ENCODE data around the gene SBF2.

SBF2 gene

GRCh38 chr11:9806946-9807687 is 486.9 kb downstream of the SBF2 start:
- DNase-seq (ENCODE audit: low spot score), result no peak

- DNase-seq (ENCODE audit: low spot score), result no peak
Measured at GRCh38 chr11:9804419-9804902, 489.6 kb downstream of the SBF2 start.

DNA sequence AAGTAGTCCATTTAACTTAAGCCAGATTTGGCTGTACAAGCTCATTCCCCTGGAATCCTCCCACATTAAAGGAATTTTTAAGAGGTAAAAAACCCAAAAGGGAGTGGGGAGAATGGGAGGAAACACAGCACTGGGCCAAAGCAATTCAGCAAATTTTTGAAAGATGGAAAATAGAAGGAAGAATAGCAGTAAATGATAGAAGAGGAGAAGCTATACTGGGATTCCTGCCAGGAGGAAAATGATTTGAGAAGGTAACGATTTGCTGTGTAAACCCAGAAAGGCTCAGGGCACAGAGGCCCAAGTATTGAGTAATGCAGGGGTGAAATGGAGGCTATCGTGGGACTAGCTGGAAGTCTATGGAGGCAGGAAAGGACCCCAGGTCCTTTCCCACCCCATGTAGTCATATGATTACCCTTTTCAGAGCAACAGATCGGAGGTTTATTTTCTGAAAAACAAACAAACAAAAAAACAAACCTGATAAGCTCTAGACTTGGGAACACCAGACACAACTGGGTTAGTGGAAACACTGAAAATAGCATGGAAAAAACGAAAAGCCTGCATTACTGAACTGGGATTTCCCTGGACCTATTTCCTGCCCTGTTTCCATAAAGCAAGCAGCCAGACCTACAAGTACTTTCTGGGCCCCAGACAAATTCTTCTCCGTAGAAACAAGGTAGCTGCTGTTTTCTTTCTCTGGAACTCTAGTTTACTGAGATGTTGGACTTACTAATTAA is 490.2 kb downstream of the SBF2 start:
- DNase-seq (ENCODE audit: low spot score), result no peak

DNA sequence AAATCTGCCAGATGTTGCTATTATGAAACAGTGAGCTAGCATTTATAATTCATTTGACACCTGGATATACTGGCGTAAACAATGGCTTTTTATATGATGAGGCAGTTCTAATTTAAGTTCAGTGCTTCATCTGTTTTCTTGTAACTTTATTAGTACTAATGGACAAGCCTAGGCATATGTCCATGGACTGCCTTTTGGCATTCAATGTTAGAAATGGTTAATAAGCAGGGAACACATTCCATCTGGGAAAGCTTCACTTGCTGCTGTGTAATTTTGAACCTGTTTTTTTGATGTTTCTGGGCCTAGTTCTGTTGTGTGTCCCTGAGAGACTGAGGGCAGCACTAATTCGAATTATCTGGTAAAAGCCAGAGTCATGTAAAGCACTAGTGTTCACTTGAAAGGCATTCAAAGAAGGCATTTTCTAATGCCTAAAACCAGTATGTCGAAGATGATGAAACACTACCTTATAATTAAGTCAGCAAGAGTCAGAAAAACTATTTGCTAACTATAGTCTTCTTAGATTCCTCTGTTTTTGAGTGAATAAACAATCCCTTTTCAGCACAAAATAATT is 491.6 kb downstream of the SBF2 start:
- DNase-seq (ENCODE audit: low spot score), result peak; percentile 45

DNA sequence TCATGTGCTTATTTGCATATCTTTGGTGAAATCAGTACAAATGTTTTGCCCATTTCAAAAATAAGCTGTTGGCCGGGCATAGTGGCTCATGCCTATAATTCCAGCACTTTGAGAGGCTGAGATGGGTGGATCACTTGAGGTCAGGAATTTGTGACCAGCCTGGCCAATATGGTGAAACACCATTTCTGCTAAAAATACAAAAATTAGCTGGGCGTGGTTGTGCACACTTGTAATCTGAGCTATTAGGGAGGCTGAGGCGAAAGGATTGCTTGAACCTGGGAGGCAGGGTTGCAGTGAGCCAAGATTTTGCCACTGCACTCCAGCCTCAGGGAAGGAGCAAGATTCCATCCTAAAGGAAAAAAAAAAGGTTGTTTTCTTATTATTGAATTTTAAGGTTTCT is 494.1 kb downstream of the SBF2 start:
- DNase-seq (ENCODE audit: low spot score), result no peak

DNA sequence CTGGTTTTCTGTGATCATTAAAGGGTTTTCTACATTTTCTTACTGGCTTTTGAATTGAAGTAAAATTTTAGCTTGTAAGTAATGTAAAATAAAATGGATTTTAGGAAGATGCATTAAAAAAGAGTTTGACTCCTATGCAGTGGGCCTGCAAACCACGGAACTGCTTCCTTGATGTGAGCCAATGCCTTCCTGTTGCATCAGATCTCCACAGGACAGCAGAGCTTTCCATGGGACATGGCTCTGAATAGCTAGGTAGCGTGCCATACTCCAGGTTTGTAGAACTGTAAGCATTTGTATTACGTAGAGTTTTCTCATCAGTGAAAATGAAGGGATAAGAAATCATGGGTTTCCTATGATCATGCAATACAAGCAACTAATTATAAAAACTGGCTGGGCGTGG is 496.7 kb downstream of the SBF2 start:
- DNase-seq (ENCODE audit: low spot score), result no peak

GRCh38 chr11:9796854-9797253 is 497.2 kb downstream of the SBF2 start:
- DNase-seq (ENCODE audit: low spot score), result no peak

GRCh38 chr11:9796266-9796665 is 497.8 kb downstream of the SBF2 start:
- DNase-seq (ENCODE audit: low spot score), result no peak

DNA sequence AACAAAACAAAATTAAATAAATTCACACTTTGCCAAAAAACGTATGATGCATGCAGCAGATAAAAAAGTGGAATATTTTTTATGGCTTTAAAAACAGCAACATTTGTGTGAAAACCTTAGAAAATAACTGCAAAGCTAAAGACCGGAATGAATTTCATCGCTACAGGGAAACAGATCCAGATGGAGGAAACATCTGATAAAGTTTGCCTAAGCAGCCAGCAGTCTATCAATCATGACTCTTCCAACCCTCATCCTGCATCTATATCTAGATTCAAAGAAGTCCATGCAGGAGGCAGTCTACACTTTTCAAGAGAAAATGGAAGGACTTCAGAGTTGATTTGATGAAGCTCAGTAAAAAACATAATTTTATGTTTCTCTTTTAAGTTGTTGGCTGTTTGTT is 503.3 kb downstream of the SBF2 start:
- DNase-seq (ENCODE audit: low spot score), result no peak

DNA sequence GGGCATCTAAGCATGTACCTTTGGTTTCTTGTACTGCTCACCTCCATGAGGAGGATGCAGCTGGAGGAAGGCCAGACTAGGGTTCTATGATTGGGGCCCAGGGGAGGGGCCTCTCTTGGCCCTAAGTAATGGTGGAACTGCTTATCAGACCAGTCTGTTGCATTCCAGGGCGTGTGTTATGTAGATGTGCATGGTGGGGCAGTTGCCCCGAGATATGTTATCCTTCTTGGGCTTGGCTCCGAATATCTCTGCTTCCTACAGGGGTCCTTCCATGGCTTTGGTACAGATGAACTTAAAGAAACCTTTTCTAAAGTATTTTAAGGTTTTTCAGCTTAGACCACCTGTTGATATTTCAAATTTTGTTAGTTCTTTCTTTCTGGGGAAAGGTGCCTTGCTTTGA is 504.1 kb downstream of the SBF2 start:
- no peak for DNase-seq (ENCODE audit: low spot score)

GRCh38 chr11:9787981-9788521 is 506.0 kb downstream of the SBF2 start:
- DNase-seq (ENCODE audit: low spot score), result peak; percentile 41

GRCh38 chr11:9787260-9787659 is 506.8 kb downstream of the SBF2 start:
- DNase-seq (ENCODE audit: low spot score), result no peak

DNA sequence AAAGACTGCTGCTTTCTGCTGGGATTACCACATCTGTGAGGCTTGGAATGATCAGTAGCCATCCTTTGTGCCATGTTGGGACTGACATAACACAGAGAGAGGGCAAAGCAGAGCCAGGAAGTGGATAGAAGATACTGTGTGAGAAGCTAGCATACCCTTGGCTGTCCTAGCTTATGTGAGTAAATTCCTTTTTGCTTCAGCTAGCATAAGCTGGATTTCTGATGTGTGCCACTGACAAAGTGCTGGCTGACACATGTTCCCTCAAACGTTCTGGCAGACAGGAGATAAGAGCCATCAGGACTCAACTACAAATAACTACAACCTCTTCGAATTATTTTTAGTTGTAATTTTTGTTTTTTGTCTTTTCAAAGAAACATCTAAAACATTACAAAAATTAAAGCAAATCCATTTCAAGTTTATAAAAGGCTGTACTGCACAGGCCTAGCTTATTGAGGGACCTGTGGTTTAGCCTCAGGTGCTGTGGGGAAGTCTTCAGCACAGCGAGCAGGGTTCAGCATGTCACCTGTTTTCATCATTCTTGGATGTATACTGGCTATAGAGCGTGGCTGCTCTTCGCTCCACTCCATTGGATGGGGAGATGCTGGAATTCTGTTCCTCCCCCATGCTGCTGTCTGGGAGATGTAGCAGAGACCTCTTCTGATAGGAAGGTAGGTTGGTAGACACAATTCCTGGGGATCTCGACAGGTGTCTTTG is 509.3 kb downstream of the SBF2 start:
- DNase-seq (ENCODE audit: low spot score), result no peak

DNA sequence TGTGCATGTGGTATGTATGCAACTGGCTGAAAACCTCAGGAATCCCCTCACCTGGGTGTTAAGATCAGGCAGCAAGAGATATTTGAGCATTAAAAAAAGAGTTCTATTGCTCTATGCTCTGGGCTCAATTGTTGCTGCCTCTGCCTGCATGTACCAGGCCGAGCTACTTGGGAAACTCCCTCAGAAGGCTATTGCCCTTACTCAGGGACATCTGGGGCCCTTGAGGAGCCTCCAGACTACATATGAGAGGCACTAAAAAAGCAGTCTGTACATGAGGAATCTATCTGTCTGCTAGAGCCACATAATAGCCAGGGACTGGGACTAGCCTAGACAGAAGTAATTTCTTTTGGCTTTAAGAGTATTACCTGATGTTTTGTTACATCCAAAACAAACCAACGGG is 510.0 kb downstream of the SBF2 start:
- no peak for DNase-seq (ENCODE audit: low spot score)

DNA sequence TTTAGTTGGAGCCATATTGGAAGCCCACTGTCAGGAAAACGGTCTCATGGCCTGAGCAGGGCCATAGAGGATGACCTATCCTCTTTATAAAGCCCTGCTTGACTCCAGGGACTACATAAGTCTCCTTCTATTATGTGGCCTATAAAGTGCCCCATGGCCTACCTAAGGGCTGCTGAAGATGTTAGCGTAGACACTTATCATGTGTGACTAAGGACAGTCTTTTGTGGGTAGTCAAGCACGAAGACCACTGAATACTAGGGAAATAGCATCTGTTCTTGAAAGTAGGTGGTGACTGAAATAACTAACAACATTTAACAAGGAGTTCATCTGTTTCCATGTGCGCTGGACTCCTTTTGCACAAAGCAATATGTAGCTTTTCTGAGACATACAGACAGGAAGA is 513.1 kb downstream of the SBF2 start:
- no peak for DNase-seq (ENCODE audit: low spot score)

GRCh38 chr11:9777525-9777924 is 516.5 kb downstream of the SBF2 start:
- DNase-seq (ENCODE audit: low spot score), result no peak

DNA sequence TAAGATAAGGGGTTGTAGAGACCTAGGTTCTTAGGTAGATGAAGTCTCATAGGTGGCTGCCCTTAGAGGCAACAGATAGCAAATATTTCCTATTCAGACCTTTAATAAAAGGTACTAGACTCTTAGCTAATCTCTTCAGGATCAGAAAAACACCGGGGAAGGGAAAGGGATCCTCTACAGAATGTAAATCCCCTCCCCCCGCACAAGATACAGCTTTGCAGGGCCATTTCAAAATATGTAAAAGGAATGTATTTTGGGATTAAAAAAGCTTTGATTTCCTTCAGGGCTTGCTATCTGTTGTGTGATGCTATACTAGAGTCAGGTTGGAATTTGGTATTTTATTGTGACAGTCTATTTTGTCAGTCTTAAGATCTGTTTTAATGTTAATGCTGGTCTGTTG is 517.0 kb downstream of the SBF2 start:
- no peak for DNase-seq (ENCODE audit: low spot score)

- DNase-seq (ENCODE audit: low spot score), result no peak
Measured at GRCh38 chr11:9776203-9776602, 517.8 kb downstream of the SBF2 start.

DNA sequence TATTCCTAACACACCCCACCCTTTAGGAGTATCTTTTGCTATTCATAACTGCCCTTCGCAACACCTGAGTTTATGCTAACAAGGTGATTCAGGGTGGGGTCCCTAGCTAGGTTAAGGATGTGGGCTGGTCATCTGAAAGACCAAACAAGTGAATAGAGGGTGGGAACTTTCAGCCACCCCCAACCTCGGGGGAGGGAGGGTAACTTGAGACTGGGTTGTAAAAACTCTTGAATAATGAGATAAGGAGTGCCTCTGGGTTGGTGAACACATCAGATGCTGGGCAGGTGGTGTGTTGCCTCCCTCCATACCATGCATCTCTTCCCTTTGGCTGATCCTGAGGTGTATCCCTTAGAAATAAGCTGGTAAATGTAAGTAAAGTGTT is 518.6 kb downstream of the SBF2 start:
- DNase-seq (ENCODE audit: low spot score), result no peak

DNA sequence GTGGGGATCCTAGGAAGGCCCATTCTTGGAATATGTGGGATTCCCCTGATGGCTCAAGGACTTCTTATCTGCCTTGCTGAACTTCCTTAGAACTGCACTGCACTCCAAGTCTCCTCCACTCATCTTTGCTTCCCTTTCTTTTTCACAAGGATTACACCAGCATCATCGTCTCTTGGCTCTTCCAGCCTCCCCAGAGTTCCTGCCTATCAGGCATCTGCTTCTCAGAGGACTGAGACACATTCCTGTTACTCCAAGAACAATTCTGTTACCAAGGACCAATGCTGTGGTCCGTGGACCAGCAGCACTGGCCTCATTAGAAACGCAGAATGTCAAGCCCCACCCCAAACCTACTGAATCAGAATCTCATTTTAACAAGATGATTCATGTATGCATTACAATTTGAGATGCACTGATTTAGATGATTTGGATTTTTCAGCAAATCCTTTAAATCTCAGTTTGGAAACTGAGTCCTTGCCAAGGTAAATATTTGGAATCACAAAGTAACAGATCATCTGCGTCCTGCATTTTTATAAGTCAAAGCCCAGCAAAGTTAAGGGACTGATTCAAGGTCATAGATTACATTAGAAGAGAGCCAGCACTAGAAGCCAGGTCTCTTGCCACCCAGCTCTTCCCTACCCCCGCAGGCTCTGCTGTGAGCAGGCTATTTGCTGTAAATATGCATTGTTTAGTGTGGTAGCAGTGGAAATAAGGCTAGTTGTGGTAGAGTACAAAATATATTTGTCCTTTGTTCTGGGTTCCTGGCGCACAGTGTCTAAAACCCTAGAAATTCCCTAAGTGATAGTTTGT is 519.2 kb downstream of the SBF2 start:
- DNase-seq (ENCODE audit: low spot score), result peak; percentile 88

- DNase-seq (ENCODE audit: low spot score), result no peak
Measured at GRCh38 chr11:9774109-9774508, 519.9 kb downstream of the SBF2 start.

GRCh38 chr11:9773524-9773923 is 520.5 kb downstream of the SBF2 start:
- DNase-seq (ENCODE audit: low spot score), result no peak
